HG03469 (cell line): ENCODE data around the gene PTPN4.
"Not testable (repeated sequence)": the region's sequence is repeated elsewhere in the genome, so short reads cannot be mapped to it uniquely, and the experiment has no call there.

Experiments
- ATAC-seq: cut with Tn5 transposase; IDR thresholded peaks from one replicate; pipeline ENCODE4 v1.9.1; 2021; ENCODE audit warnings: mild to moderate bottlenecking, moderate library complexity, moderate number of reproducible peaks; ENCODE audit not compliant: unreplicated experiment

The PTPN4 gene

GRCh38 chr2:119803101-119803500, 43.4 kb downstream of the PTPN4 start:
- no peak for ATAC-seq

- not testable (repeated sequence) for ATAC-seq
These were observed 44.7 kb downstream of the PTPN4 start for GRCh38 chr2:119804409-119804808.

- no peak for ATAC-seq
These were observed 48.9 kb downstream of the PTPN4 start for GRCh38 chr2:119808516-119809147.

- no peak for ATAC-seq
These were observed 49.8 kb downstream of the PTPN4 start for GRCh38 chr2:119809339-119810048.

- ATAC-seq: no peak
These were observed 50.4 kb downstream of the PTPN4 start for GRCh38 chr2:119810049-119810630.

- ATAC-seq: no peak
These were observed 54.5 kb downstream of the PTPN4 start for GRCh38 chr2:119814216-119814615.

GRCh38 chr2:119818792-119819191, 59.1 kb downstream of the PTPN4 start:
- no peak for ATAC-seq

- no peak for ATAC-seq
These were observed 60.1 kb downstream of the PTPN4 start for GRCh38 chr2:119819846-119820245.

GRCh38 chr2:119820275-119820674, 60.6 kb downstream of the PTPN4 start:
- no peak for ATAC-seq

- ATAC-seq: no peak
These were observed 61.5 kb downstream of the PTPN4 start for GRCh38 chr2:119821266-119821665.

- ATAC-seq: no peak
These were observed 64.1 kb downstream of the PTPN4 start for GRCh38 chr2:119823734-119824334.

- ATAC-seq: no peak
These were observed 66.7 kb downstream of the PTPN4 start for GRCh38 chr2:119826370-119826961.

GRCh38 chr2:119827866-119828507, 68.3 kb downstream of the PTPN4 start:
- no peak for ATAC-seq

GRCh38 chr2:119836455-119837142, 76.9 kb downstream of the PTPN4 start:
- ATAC-seq: no peak

- no peak for ATAC-seq
These were observed 77.6 kb downstream of the PTPN4 start for GRCh38 chr2:119837350-119837749.

- ATAC-seq: no peak
These were observed 78.0 kb downstream of the PTPN4 start for GRCh38 chr2:119837759-119838158.

- no peak for ATAC-seq
These were observed 78.5 kb downstream of the PTPN4 start for GRCh38 chr2:119838179-119838578.

- ATAC-seq: no peak
These were observed 81.8 kb downstream of the PTPN4 start for GRCh38 chr2:119841550-119841949.

- ATAC-seq: no peak
These were observed 86.3 kb downstream of the PTPN4 start for GRCh38 chr2:119846021-119846420.

- no peak for ATAC-seq
These were observed 90.3 kb downstream of the PTPN4 start for GRCh38 chr2:119849838-119850565.
